Testis (tissue), 2 donors: ENCODE results near the gene DEK.

Experiments used
- CTCF ChIP-seq, 3 experiments: fragments of 450-650 bp in 2 of 3; fragments of 200-600 bp in 1 of 3; sonication (generic) in 1 of 3; IDR thresholded peaks; one replicate each; pipeline ENCODE4 v1.5.1; 2016 to 2019; ENCODE audit warnings: antibody characterized with exemption in 3 of 3, mild to moderate bottlenecking in 2 of 3, moderate library complexity in 1 of 3
- POLR2A ChIP-seq: fragments of 450-650 bp; IDR thresholded peaks from one replicate; pipeline ENCODE4 v1.6.1; 2017; ENCODE audit warnings: antibody characterized with exemption, mild to moderate bottlenecking, moderate library complexity

- TF ChIP-seq POLR2A (no peak), CTCF (IDR thresholded peaks at IDR 0.05) (no peak)
Measured at GRCh38 chr6:18213439-18213838, 50.9 kb downstream of the DEK start.
